DMS153 treated with DMSO at 0.1 percent for 48 hours (cell line): ENCODE results near the gene TNS3.

Experiments used
- DNase-seq: peaks from one replicate; lab custom pipeline; 2025; ENCODE audit not compliant: unreplicated experiment; lab: John Stamatoyannopoulos, UW

The TNS3 gene

GRCh38 chr7:47508389-47509380 is 73.2 kb downstream of the TNS3 start:
- no peak for DNase-seq

GRCh38 chr7:47507522-47507921 is 74.4 kb downstream of the TNS3 start:
- DNase-seq, result no peak

- DNase-seq, result no peak
These were observed 75.2 kb downstream of the TNS3 start for GRCh38 chr7:47506382-47507339.

DNA sequence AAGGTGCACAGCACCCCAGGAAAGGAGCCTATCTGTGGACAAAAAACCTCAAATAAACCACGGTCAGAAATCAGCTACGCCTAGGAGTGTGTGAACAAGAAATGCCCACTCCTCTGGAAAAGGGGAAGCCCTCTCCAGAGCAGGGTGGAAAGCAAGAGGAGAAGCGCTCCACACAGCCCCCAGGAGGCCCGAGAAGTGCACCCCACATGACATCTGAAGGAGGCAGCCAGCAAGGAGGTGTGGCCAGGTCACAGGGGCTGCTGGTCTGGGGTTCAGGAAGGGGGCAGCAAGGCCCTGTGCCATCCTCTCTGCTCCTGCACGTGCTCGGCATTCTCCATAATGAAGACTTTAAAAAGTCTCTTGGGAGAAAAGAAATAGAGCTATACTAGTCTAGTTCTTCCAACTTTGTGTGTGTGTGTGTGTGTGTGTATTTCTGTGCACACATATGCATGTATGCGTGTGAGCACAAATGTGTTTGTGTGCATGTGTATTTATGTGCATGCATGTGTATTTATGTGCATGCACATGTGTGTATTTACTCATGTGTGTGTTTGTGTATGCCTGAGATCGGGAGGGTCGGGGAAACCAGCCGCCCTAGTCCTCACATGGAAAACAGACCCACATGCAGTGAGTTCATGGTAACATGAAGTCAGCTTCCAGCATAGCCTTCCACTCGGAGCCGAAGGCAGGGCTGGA is 76.5 kb downstream of the TNS3 start:
- DNase-seq, result no peak

GRCh38 chr7:47504551-47505311 is 77.2 kb downstream of the TNS3 start:
- DNase-seq, result no peak

DNA sequence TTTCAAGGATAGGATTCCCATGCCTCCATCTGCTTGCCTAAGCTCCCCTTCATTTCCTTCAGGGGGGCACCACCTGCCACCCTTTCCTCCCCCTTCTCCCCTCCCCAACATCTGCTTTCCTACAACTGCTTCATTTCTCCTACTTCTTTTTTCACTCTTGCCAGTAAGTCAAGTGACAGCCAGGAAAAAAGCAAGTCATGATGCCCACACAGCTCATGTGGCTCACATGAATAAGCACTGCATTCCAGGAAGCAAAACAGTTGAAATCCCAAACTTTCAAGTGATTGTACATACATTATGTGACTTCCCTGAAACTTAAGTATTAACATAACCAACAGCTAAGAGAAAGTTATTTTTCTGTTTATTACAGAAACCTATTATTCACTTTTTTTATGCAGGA is 78.6 kb downstream of the TNS3 start:
- no peak for DNase-seq

DNA sequence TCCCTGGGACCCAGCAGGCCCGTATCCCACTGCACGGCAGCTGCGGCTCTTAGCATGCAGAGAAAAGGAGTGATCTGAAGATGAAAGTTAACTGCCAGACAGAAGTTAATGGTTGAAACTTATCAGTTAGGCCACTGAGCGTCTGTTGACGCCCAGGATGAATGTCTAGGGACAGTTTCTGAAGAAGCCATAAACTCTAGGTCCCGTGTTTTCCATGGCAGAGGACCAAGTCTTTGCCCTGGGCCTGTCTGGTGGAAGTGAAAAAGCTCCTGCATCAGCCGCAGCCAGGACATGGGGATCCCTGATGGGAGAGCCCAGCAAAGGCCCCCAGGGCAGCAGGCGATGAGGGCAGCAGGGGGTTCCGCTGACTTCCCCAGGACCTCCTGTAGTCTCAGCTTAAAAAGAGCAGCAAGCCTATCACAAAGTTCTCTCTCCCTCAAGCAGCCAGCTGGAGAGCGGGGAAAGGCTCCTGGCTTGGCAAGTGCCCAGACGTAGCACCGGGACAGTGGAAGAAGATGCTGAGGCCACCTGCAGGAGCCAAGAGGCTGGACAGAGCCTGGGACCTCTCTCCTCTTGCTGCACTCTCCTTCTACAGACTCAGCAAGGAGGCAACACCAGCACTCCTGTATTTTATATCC is 79.6 kb downstream of the TNS3 start:
- no peak for DNase-seq

DNA sequence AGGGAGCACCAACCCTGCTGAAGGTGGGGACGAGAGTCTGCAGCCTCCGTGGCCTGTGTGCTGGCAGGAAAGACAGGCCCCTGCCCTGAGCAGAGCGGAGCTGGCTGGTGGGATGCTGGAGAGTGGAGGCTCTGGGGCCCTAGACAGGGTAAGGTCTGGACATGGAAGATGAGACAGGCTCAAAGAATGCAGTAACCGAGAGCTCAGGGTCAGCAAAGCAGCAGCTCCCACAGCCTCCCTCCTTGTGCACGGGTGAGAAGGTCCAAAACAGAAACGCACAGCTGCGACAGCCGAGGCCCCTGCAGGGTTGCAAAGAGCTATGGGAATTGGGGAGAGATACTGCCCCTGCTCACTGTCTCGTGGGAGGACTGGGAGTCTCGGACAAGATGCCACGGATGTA is 80.5 kb downstream of the TNS3 start:
- no peak for DNase-seq

DNA sequence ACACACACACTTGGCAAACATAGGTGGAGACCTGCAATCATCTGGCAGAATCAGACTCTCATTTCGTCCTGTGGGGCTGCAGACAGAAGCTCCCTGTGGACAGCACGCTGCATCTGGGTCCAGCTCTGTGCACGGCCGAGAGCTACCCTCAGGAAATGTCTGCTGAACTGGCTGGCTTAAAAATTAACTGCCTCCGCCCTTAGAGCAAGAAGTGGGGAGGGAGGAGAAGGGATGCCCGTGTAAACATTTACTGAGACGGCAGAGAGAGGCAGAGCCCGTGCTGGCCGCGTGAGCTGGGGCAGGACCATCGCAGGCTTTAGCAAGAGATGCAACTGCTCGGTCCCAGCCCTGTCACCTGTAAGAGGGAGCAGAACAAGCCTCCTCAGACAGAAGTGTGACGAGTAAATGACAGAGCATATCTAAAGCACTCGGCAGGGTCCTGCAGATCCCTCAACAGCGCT is 81.8 kb downstream of the TNS3 start:
- no peak for DNase-seq

- DNase-seq, result no peak
These were observed 83.5 kb downstream of the TNS3 start for GRCh38 chr7:47498229-47499056.

DNA sequence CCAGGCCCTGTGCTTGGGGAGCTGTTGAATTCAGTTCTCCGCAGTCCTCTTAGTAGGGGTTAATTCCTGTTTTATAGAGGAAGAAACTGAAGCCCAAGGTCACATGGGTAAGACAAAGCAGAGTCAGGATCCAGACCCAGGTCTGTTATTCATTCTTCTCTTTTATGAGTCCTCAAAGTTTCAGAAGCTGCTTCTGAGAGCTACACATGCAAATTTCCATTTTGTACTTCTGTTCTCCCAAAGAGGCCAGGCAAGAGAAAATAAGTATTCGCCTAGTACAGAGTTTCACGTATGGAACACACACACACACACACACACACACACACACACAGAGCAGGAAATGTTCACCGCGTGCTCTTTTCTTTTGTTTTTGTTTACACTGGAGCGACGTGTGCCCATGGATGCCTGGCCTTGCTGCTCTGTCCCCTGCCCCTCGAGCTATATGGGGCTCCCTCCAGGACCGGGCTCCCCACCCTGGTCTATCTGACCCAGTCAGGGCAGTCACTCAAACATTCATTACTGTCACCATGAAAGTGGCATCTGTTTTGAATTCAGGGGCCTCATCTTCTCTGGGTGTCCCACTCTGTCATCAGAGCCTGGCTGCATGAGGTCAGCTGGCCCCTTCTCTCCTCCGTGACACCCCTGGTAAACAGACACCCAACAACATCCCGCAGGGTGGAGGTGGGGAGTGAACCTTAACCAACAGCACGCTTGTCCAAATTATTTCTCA is 84.4 kb downstream of the TNS3 start:
- peak; percentile 36 for DNase-seq

GRCh38 chr7:47496666-47497065 is 85.2 kb downstream of the TNS3 start:
- DNase-seq, result no peak

- no peak for DNase-seq
These were observed 85.8 kb downstream of the TNS3 start for GRCh38 chr7:47496056-47496665.

GRCh38 chr7:47493976-47494911 is 87.7 kb downstream of the TNS3 start:
- DNase-seq, result no peak

GRCh38 chr7:47492716-47493325 is 89.1 kb downstream of the TNS3 start:
- DNase-seq, result no peak
